ENCODE data around the gene FMNL2.

Gene FMNL2

GRCh38 chr2:152534460-152535135, 199.6 kb downstream of the FMNL2 start:
- DNase-seq, result no peak

- DNase-seq, result peak; percentile 39
These were observed 202.2 kb downstream of the FMNL2 start for GRCh38 chr2:152537081-152537651.

- DNase-seq, result no peak
These were observed 204.4 kb downstream of the FMNL2 start for GRCh38 chr2:152539424-152539823.

- DNase-seq, result no peak
These were observed 206.7 kb downstream of the FMNL2 start for GRCh38 chr2:152541712-152542111.

- DNase-seq, result no peak
These were observed 207.5 kb downstream of the FMNL2 start for GRCh38 chr2:152542337-152542994.

- peak; percentile 98 for DNase-seq
These were observed 208.1 kb downstream of the FMNL2 start for GRCh38 chr2:152542995-152543481.

GRCh38 chr2:152543717-152544116, 208.7 kb downstream of the FMNL2 start:
- DNase-seq, result no peak

GRCh38 chr2:152544638-152545037, 209.7 kb downstream of the FMNL2 start:
- no peak for DNase-seq

GRCh38 chr2:152546230-152546837, 211.4 kb downstream of the FMNL2 start:
- DNase-seq, result no peak

GRCh38 chr2:152548111-152548875, 213.3 kb downstream of the FMNL2 start:
- no peak for DNase-seq

- peak; percentile 70 for DNase-seq
These were observed 214.0 kb downstream of the FMNL2 start for GRCh38 chr2:152548996-152549395.

- DNase-seq, result peak; percentile 67
These were observed 214.4 kb downstream of the FMNL2 start for GRCh38 chr2:152549423-152549822.

GRCh38 chr2:152550386-152550785, 215.4 kb downstream of the FMNL2 start:
- DNase-seq, result no peak

- DNase-seq, result no peak
These were observed 217.9 kb downstream of the FMNL2 start for GRCh38 chr2:152552888-152553287.

GRCh38 chr2:152553518-152553917, 218.5 kb downstream of the FMNL2 start:
- no peak for DNase-seq

GRCh38 chr2:152555048-152555447, 220.1 kb downstream of the FMNL2 start:
- no peak for DNase-seq

- no peak for DNase-seq
These were observed 221.5 kb downstream of the FMNL2 start for GRCh38 chr2:152556506-152556905.

- DNase-seq, result no peak
These were observed 222.4 kb downstream of the FMNL2 start for GRCh38 chr2:152557273-152557888.

GRCh38 chr2:152558158-152558984, 223.4 kb downstream of the FMNL2 start:
- DNase-seq, result peak; percentile 94

- no peak for DNase-seq
These were observed 224.0 kb downstream of the FMNL2 start for GRCh38 chr2:152559008-152559407.

- DNase-seq, result peak; percentile 90
These were observed 225.2 kb downstream of the FMNL2 start for GRCh38 chr2:152560166-152560565.

All from fibroblast of skin of right biceps (primary cell).